HG02885 (cell line): ENCODE measurements around the gene SFMBT2.
"Not testable (repeated sequence)": the region's sequence is repeated elsewhere in the genome, so short reads cannot be mapped to it uniquely, and the experiment has no call there.

Experiments used
- ATAC-seq: cut with Tn5 transposase; IDR thresholded peaks from one replicate; pipeline ENCODE4 v1.9.1; 2021; ENCODE audit warnings: mild to moderate bottlenecking; ENCODE audit not compliant: unreplicated experiment, poor library complexity

The SFMBT2 gene

GRCh38 chr10:7195118-7195517 lies 215.7 kb downstream of the SFMBT2 start:
- ATAC-seq = no peak

DNA sequence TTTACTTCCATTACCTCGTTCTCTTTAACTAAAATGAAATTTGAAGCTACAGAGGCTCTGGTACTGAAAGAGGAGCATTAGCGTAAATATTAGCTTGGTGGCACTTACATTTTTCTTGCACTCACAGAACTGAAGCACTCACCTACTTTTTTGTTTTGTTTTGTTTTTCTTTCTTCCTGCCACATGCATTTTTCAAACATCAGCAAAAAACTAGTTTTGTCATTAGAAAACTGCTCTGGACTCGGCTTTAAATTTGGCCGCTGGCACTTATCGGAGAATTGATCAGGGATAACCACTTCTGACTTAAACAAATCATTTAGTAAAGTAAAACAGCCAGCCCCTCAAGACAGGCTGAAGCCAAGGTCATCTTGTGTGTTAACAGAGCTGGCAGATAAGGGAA lies 216.3 kb downstream of the SFMBT2 start:
- no peak for ATAC-seq

DNA sequence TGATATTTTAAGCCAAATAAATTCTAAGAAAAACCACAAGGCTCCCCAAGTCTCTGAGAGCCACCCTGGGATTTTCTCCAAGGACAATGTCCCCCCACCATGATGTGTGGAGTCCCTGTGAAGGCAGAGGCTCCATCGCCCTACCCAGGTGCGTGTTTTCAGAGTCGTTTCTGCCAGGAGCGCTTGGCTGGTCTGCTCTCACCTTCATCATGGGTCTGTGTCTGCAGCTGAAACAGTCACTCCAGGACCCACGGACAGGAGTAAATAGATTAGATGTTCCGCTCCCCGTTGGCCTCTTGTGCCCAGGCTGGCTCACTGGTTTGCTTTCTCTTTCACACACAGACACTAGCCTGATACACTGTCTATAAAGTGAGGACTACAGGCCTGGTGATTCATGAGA lies 217.5 kb downstream of the SFMBT2 start:
- ATAC-seq = peak; percentile 42

- ATAC-seq = peak; percentile 56
These were observed 217.9 kb downstream of the SFMBT2 start for GRCh38 chr10:7192831-7193361.

DNA sequence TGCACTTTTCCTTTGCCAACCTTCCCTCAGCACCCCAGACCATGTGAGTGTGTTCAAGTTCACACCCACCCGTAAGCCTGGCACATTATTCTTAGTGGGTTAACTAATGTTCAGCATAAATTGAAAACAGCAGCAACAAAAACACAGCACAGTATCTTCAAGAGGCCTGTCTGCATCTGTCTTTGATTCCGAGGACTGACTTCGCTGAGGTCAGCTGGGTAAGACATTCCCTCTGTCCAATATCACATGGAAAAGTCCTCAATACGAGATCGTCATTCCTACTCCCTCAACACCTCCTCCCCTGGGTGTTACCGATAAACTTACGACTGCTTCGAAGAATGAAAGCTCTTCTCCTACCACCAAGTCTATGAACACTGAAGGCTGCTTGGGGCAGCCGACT lies 218.8 kb downstream of the SFMBT2 start:
- no peak for ATAC-seq

- not testable (repeated sequence) for ATAC-seq
These were observed 220.1 kb downstream of the SFMBT2 start for GRCh38 chr10:7190772-7191171.

- ATAC-seq = no peak
These were observed 220.9 kb downstream of the SFMBT2 start for GRCh38 chr10:7189909-7190308.

DNA sequence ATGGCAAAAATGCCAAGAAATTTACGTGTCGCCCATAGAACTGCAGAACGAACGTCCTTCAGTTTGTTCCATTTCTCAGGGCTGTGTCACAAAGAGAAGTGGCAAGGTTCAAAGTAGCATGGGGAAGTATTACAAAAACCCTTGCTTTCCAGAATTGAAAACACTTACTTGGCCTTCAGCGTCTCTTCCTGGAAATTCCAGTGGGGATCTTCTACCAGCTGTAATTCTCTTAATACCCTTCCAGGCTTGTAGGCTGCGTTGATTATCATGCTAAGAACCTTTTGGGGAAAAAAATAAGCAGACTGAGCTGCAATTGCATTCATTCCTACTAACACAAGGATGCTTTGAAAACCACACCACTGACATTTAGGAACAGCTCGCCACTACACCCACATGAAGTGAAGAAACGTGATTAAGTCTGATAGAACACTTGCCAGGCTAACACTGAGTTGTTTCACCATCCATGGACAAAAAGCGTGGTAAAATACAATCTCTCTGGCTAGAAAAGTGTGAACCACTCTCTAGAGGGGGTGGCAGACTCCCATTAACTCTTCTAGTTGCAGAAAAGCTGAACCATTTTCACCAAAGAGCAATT lies 222.3 kb downstream of the SFMBT2 start:
- no peak for ATAC-seq

- no peak for ATAC-seq
These were observed 224.3 kb downstream of the SFMBT2 start for GRCh38 chr10:7186387-7187018.

GRCh38 chr10:7185367-7185690 lies 225.5 kb downstream of the SFMBT2 start:
- ATAC-seq = peak; percentile 52

DNA sequence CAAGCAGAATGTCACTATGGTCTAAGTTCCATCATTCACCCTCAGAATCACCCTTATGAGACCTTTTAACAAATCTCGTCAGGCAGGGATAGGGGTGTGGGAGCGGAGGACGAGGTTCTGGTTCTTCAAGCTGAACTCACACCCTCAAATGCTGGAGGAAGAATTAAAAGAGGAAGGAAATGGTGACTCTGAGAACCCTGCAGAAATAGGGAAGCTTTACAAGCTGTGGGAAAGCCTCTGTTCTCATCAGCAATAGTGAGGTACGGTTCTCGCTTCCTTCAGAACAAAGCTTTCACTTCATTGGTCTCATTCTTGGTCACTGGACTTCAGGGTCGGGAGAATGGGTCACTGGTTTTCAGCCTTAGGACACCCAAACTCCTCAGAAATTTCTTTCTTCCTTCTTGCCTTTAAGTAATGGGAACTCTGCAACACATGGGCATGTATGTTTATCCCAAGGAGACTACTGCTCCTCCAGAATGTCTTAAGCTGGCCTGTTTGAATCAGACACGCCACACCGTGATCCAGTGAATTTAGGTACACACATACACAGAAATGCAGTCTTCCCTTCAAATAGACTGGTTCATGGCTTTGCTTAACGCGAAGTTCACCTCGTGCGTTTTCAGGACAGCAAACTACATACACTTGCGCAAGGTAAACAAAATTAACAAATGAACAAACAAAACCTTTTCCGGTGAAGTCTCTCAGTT lies 226.0 kb downstream of the SFMBT2 start:
- ATAC-seq = peak; percentile 83

- not testable (repeated sequence) for ATAC-seq
These were observed 226.7 kb downstream of the SFMBT2 start for GRCh38 chr10:7184116-7184515.

GRCh38 chr10:7182327-7182726 lies 228.5 kb downstream of the SFMBT2 start:
- not testable (repeated sequence) for ATAC-seq

DNA sequence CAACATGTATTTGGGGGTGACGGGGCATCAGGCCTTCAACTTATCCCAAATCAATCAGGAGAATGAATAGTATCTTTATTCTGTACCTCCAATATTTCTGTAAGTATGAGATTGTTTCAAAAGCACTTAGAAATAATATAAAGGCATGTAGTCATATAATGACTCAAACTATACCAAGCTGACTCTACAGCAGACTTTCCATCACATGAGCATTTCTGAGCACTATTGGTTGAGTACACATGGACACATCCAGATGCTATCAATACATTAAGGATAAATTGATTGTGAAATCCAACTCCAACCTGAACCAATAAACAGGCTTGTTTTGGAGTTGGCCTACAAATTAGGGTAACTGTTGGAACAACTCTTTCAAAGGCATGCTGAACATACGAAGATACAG lies 229.4 kb downstream of the SFMBT2 start:
- ATAC-seq = no peak

DNA sequence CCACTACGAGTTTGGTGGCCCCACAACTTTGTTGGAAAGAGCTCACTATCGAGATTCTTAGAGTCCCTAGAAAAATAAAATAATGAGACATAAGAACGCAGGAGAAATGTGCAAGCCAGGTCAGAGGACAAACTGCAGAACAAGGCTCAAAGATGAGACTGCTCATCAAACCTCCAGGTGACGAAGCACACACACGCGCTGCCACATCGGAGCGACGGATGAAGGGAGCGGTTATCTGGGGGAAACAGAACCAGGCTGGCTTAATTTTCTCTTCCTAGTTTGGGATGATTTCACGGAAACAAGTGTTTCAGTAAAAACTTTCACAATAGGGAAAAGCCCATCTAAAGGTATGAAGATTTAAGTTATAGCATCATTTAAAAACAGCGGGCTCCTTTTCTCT lies 231.3 kb downstream of the SFMBT2 start:
- no peak for ATAC-seq

DNA sequence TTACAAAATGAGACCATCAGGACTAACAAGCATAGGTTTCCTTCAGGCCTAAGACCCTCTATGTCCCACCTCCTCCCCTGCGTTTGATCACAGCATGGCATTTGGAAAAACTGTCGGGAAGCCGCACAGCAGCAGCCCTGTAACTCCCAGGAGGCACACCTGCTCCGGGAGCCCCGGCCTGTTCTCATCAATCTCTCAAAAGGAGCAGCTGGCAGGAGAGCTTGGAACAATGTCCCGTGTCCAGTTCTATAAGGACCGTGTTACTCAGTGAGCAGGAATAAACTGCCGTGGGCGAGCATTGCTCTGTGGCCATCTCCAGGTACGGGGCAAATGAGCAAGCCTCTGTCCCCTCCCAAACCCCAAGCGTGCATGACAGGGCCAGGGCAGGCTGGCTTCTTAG lies 236.9 kb downstream of the SFMBT2 start:
- ATAC-seq = no peak

DNA sequence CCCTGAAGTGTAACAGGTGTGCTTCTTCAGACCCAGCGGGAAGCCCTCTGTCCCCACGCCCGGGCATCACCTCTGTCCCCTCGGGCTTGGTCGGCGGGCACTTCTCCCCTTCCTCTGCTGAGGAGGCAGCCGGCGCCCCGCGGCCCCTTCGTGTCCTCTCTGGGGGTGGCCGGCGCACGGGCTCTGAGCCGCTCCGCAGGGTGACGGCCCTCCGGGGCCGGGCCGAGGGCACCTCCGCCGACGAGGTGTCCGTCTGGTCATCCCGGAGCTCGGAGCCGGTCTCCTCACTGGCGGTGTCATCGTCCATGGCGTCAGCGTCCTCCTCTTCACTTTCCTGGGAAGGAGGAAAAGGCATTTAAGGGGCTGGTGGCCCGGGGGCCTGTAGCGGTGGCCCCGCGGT lies 239.0 kb downstream of the SFMBT2 start:
- ATAC-seq = no peak

DNA sequence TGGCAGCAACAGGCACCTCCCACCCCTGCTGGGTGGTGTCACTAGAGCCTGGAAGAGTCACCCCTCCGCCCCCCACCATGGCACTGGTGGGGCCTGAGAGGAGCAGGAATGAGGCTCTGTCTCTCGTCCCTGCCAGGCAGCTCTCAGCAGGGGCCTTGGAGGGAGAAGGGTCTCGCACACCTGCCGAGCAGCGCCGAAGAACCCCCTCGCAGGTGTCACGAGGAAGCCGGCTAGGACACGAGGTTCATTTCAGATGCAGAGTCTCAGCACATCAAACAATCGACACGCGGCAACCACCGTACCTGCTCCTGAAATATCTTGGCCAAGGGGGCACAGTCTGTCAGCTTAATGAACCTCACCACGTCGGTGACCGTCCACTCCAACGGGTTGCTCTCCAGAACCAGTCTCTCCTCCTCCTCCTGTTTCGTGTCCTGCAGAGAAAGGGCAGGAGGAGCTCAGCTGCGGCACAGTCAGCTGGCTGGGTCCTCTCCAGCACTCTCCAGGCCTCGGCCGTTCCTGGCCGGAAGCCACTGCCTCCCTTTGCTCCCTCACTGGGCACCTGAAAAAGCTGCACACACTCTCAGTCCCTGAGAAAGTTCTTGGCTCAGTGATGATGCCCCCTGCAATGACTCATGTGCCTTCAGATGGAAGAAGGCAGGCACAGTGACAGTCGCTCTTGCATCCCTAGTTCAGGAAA lies 240.1 kb downstream of the SFMBT2 start:
- ATAC-seq = no peak

- ATAC-seq = no peak
These were observed 242.4 kb downstream of the SFMBT2 start for GRCh38 chr10:7168414-7168813.

- ATAC-seq = no peak
These were observed 245.2 kb downstream of the SFMBT2 start for GRCh38 chr10:7165500-7166177.
